ENCODE data around the gene GFER.

DNA sequence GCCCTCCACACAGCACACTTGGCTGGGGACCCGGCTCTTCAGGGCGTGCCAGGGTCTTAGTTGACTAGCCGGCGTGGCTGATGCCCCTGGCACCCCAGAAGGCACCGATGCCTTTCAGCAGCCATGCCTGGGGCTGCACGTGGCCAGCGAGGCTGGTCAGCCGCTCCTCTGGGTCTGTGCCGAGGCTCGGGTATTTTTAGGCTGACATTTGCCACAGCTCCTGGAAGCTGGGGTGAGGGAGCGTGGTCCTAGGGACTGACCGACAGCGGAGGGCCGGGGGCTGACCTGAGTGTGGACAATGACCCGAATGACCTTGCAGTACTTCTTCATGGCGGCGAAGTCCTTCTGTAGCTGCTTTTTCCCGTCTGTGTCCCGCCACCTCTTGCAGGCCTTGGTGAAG is 33.4 kb upstream of the GFER start:
- TF ChIP-seq, protein P1, sequence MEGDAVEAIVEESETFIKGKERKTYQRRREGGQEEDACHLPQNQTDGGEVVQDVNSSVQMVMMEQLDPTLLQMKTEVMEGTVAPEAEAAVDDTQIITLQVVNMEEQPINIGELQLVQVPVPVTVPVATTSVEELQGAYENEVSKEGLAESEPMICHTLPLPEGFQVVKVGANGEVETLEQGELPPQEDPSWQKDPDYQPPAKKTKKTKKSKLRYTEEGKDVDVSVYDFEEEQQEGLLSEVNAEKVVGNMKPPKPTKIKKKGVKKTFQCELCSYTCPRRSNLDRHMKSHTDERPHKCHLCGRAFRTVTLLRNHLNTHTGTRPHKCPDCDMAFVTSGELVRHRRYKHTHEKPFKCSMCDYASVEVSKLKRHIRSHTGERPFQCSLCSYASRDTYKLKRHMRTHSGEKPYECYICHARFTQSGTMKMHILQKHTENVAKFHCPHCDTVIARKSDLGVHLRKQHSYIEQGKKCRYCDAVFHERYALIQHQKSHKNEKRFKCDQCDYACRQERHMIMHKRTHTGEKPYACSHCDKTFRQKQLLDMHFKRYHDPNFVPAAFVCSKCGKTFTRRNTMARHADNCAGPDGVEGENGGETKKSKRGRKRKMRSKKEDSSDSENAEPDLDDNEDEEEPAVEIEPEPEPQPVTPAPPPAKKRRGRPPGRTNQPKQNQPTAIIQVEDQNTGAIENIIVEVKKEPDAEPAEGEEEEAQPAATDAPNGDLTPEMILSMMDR (IDR thresholded peaks at IDR 0.05; ENCODE audit: low read depth, low read length, missing input control): no peak
- TF ChIP-seq, protein P2, sequence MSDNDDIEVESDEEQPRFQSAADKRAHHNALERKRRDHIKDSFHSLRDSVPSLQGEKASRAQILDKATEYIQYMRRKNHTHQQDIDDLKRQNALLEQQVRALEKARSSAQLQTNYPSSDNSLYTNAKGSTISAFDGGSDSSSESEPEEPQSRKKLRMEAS (IDR thresholded peaks at IDR 0.05): no peak
- no peak for TF ChIP-seq RAD21 (IDR thresholded peaks at IDR 0.05)
- TF ChIP-seq YY1 (IDR thresholded peaks at IDR 0.05): no peak
- TF ChIP-seq, protein P3, sequence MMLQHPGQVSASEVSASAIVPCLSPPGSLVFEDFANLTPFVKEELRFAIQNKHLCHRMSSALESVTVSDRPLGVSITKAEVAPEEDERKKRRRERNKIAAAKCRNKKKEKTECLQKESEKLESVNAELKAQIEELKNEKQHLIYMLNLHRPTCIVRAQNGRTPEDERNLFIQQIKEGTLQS (IDR thresholded peaks at IDR 0.05): no peak
